Measurements from ENCODE around the gene CHMP4B. TPM values are rescaled to one million over a fixed set of nuclear protein-coding genes. Genes with fewer than 3 reads are reported as not detected.
"Not testable (repeated sequence)": the region's sequence is repeated elsewhere in the genome, so short reads cannot be mapped to it uniquely, and the experiment has no call there.

CHMP4B gene
- total RNA-seq, 2 experiments from 2014 or later: 93.9 to 94.8 TPM

DNA sequence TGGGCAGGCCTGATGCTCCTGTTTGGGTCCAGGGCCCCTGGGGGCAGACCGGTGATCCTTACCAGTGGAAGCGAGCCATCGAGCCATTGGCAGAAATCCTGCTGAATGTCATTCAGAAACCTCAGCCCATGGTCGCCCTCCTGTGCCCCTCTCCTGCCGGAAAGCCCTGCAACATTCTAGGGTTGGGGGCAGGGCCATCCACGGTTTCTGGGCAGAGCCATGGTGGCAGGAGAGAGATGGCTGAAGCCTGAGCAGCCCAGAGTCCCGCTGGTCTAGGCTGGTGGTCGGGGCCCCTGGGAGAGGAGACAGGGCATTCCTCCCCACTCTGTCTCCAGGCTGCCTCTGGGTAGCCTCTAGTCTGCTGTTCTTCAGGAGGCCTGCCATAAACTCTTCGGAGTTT lies 19.6 kb upstream of the CHMP4B start:
- peaks cover 9% of the 10 kb centered on the region for H3K4me1 Mint-ChIP-seq (ENCODE audit: low read depth)
- no peak overlapping the region for H3K4me3 Mint-ChIP-seq
- H3K9me3 Mint-ChIP-seq: no peaks in the 10 kb centered on the region
- CTCF ChIA-PET: interaction anchor here (0.6 to 2.5 kb wide), 24 partner anchors 9 to 339 kb away, joined by 3 to 14 read pairs (median 5); partner anchors contain the start of gene CHMP4B
- no peaks in the 10 kb centered on the region for H3K27me3 Mint-ChIP-seq
- intact Hi-C loops (cut with micrococcal nuclease): no loop called here
- peaks cover 9% of the 10 kb centered on the region for H3K36me3 Mint-ChIP-seq
- DNase-seq: no peak
- POLR2A ChIA-PET: no interaction called here
- H3K27ac Mint-ChIP-seq: no peak overlapping the region

GRCh38 chr20:33791959-33792597 lies 19.1 kb upstream of the CHMP4B start:
- no peak overlapping the region for H3K4me3 Mint-ChIP-seq
- ChIA-PET POLR2A (interaction anchor here (0.6 kb wide), 1 partner anchor 19 kb away, joined by 3 read pairs; no protein-coding TSS in a partner anchor), CTCF (interaction anchor here (0.6 to 2.5 kb wide), 27 partner anchors 9 to 928 kb away, joined by 3 to 14 read pairs (median 5); partner anchors contain the start of gene CHMP4B)
- intact Hi-C loops (cut with micrococcal nuclease): loop anchor here (1.0 kb wide), 1 partner anchor 123 kb away; no protein-coding TSS in a partner anchor
- H3K4me1 Mint-ChIP-seq (ENCODE audit: low read depth): peaks cover 7% of the 10 kb centered on the region
- no peaks in the 10 kb centered on the region for H3K9me3 Mint-ChIP-seq
- H3K27ac Mint-ChIP-seq: no peak overlapping the region
- peaks cover 9% of the 10 kb centered on the region for H3K36me3 Mint-ChIP-seq
- DNase-seq: peak; percentile 60
- H3K27me3 Mint-ChIP-seq: no peaks in the 10 kb centered on the region

DNA sequence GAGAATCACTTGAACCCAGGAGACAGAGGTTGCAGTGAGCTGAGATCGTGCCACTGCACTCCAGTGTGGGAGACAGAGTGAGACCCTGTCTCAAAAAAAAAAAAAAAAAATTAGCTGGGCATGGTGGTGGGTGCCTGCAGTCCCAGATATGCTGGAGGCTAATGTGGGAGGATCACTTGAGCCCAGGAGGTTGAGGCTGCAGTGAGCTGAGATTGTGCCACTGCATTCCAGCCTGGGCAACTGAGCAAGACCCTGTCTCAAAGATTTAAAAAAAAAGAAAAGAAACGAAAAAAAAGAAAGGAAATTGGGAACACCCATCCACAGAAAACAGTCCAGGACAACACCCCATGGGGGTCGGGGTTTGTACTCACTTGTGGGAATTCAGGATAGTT lies 18.6 kb upstream of the CHMP4B start:
- intact Hi-C loops (cut with micrococcal nuclease): loop anchor here (1.0 kb wide), 1 partner anchor 123 kb away; no protein-coding TSS in a partner anchor
- H3K27ac Mint-ChIP-seq; H3K27me3 Mint-ChIP-seq; H3K9me3 Mint-ChIP-seq; H3K36me3 Mint-ChIP-seq; H3K4me3 Mint-ChIP-seq; DNase-seq; H3K4me1 Mint-ChIP-seq (ENCODE audit: low read depth): not testable (repeated sequence)
- ChIA-PET POLR2A (interaction anchor here (0.6 kb wide), 1 partner anchor 18 kb away, joined by 3 read pairs; no protein-coding TSS in a partner anchor), CTCF (interaction anchor here (0.6 to 2.5 kb wide), 23 partner anchors 9 to 927 kb away, joined by 3 to 14 read pairs (median 5); partner anchors contain the start of gene CHMP4B)

DNA sequence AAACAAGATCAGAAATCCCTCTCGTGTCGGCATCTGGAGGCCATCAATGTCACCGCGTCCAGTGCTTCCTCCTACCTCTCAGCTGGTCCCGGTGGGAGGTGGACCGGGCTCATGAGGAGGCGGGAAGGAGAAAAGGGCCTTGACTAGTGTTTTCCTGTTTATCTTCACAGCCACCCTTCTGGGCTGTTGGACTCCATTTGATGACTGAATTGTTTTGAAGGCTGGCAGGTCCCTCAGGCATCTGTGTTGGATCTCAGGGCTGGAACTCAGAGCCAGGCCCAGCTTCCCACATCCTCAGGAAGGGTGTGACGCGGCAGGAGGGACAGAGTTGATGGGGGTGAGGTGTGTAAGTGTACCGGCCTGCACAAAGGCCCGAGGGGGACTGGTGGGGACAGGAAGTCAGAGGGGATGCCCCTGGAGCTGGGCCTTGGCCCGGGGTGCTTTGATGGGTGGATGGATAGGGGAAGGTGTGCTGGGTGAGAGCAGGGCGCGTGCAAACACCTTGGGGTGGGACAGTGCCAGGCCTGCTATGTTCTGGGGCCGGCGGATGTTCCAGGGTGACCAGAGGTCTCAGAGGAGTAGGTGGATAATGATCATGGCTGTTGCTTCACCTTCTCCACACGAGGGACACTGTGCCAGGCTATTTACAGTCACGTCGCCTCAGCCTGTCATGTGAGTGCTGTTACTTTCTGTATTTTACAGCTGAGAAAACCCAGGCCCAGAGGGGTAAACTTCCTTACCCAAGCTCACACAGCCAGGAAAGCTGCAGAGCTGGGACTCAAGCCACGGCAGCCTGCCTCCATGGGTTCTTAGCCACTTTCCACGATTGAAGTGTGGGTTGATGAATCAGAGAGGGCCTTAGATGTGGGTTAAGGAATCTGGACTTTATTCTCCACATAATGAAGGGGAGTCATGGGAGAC lies 17.9 kb upstream of the CHMP4B start:
- no peak overlapping the region for H3K4me3 Mint-ChIP-seq
- intact Hi-C loops (cut with micrococcal nuclease): no loop called here
- peaks cover 9% of the 10 kb centered on the region for H3K36me3 Mint-ChIP-seq
- no peaks in the 10 kb centered on the region for H3K27me3 Mint-ChIP-seq
- H3K4me1 Mint-ChIP-seq (ENCODE audit: low read depth): no peaks in the 10 kb centered on the region
- ChIA-PET POLR2A (no interaction called here), CTCF (interaction anchor here (0.7 to 2.5 kb wide), 18 partner anchors 8 to 338 kb away, joined by 3 to 14 read pairs (median 4); partner anchors contain the start of gene CHMP4B)
- DNase-seq: no peak
- no peak overlapping the region for H3K27ac Mint-ChIP-seq
- no peaks in the 10 kb centered on the region for H3K9me3 Mint-ChIP-seq

DNA sequence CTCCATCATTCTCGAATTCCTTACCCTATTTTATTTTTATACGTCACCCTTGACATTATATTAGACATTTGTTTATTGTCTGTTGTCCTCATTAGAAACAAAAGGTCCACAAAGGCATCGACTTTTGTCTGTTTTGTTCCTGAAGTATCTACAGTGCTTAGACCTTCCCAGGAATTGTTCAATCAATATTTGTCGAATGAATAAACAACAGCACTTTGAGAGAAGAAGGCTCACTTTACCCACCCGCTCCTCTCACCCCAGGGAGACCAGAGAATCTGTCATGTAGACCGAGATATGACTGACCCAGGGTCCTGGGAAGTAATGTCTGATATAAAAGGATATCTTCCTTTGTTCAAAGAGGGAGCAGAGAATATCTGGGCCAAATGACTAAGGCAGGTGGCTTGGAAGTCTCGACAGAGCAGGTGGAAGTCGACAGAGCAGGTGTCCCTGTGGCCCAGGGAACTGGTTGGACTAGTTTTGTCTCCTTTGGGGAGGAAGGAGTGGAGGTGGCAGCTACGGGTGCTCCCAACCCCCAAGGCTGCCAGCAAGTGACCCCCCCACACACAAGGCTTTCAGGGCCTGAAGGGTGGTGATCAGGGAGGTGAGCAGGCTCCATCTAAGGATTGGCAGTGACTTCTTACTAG lies 14.8 kb upstream of the CHMP4B start:
- Mint-ChIP-seq H3K36me3 (no peaks in the 10 kb centered on the region), H3K27ac (no peak overlapping the region), H3K27me3 (no peaks in the 10 kb centered on the region), H3K4me3 (no peak overlapping the region), H3K9me3 (no peaks in the 10 kb centered on the region), H3K4me1 (ENCODE audit: low read depth) (no peaks in the 10 kb centered on the region)
- ChIA-PET POLR2A (no interaction called here), CTCF (no interaction called here)
- intact Hi-C loops (cut with micrococcal nuclease): no loop called here
- DNase-seq: no peak

DNA sequence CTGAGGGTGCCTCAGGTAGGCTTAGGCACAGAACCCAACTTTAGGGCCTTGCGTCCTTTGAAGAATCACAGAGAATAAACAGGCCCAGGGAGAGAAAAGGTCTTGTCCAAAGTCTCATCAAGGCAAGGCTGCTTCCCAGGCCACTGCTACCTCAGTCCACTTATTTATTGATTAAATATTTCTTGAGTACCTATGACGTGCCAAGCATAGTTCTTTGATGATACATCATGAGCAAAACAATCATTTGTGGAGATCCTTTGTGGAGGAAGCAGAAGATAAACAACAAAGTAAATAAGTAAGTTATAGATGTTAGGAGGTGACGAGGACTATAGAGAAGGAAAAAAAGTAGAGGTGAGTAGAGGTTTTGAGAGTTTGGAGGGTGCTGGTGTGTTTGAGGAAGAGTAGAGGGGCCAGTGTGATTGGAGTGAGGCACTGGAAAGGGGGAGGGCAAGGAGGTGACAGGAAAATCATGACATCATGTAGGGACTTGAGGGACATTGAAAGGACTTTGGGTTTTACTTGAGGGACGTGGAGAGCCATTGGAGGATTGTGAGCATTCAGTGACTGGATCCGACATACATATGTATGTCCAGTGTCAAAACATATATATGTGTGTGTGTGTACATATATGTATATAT lies 14.1 kb upstream of the CHMP4B start:
- Mint-ChIP-seq H3K9me3 (no peaks in the 10 kb centered on the region), H3K27me3 (no peaks in the 10 kb centered on the region), H3K36me3 (no peaks in the 10 kb centered on the region), H3K27ac (no peak overlapping the region), H3K4me3 (no peak overlapping the region), H3K4me1 (ENCODE audit: low read depth) (no peaks in the 10 kb centered on the region)
- ChIA-PET POLR2A (no interaction called here), CTCF (no interaction called here)
- intact Hi-C loops (cut with micrococcal nuclease): no loop called here
- no peak for DNase-seq

DNA sequence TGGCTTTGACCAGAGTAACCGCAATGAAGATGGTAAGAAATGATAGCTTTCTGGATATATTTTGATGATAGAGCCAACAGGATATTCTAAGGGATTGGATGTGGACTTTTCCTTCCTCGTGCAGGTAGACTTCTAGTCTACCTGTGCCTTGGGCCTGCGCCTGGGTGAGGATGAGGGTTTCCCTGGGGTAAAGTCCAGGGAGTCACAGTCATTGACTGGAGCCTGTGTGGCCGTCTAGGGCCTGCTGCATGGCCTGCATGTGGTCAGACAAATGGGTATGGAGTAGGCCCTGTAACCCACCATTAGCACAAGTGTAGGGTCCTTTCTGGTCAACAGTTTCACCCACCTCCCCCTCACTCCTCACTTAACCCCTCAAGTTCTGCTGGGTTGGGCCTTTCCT lies 12.7 kb upstream of the CHMP4B start:
- intact Hi-C loops (cut with micrococcal nuclease): no loop called here
- CTCF ChIA-PET: no interaction called here
- H3K9me3 Mint-ChIP-seq: no peaks in the 10 kb centered on the region
- POLR2A ChIA-PET: no interaction called here
- no peak for DNase-seq
- no peaks in the 10 kb centered on the region for H3K36me3 Mint-ChIP-seq
- no peaks in the 10 kb centered on the region for H3K4me1 Mint-ChIP-seq (ENCODE audit: low read depth)
- no peak overlapping the region for H3K4me3 Mint-ChIP-seq
- no peak overlapping the region for H3K27ac Mint-ChIP-seq
- H3K27me3 Mint-ChIP-seq: no peaks in the 10 kb centered on the region

DNA sequence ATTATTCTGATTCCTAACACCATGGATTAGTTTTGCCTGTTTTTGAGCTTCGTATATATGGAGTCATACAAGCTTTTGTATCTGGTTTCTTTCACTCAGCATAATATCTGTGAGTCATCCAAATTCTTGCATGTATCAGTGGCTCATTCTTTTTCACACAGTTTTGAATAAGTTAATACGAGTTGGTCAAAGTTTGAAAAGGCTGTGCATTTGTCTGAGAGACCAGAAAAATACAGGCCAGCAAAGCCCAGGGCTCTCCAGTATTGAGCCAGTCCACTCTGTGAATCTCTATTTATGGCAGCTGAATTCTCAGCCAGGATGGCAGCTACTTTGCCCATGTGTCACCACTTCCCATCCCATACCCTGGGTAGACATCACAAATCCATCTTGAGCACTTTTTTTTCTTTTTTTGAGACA lies 7.2 kb upstream of the CHMP4B start:
- Mint-ChIP-seq H3K4me3 (no peak overlapping the region), H3K4me1 (ENCODE audit: low read depth) (no peaks in the 10 kb centered on the region), H3K36me3 (no peaks in the 10 kb centered on the region), H3K27me3 (no peaks in the 10 kb centered on the region), H3K9me3 (no peaks in the 10 kb centered on the region), H3K27ac (no peak overlapping the region)
- intact Hi-C loops (cut with micrococcal nuclease): no loop called here
- POLR2A ChIA-PET: no interaction called here
- DNase-seq: no peak
- CTCF ChIA-PET: interaction anchor here (1.0 to 1.9 kb wide), 2 partner anchors 12 to 59 kb away, joined by 4 to 8 read pairs; no protein-coding TSS in a partner anchor

DNA sequence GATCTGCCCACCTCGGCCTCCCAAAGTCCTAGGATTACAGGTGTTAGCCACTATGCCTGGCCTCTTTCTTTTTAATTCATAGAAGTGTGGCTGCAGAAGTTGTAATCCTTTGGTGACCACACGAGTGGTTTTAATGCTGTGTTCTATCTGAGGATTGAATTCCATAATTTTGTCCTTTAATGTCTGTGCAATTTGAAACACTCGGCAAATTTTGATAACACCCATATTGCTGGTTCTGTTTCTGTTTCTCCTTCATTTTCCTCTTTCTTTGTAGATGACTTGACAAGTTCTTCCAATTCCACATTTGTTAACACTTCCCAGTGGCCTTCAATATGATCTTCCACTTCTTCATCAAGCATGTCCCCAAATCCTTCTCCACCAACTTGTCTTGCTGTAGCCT lies 2.8 kb upstream of the CHMP4B start:
- intact Hi-C loops (cut with micrococcal nuclease): no loop called here
- Mint-ChIP-seq H3K27ac (no peak overlapping the region), H3K4me3 (no peak overlapping the region), H3K27me3 (no peaks in the 10 kb centered on the region), H3K9me3 (no peaks in the 10 kb centered on the region), H3K4me1 (ENCODE audit: low read depth) (peaks cover 14% of the 10 kb centered on the region), H3K36me3 (peaks cover 14% of the 10 kb centered on the region)
- ChIA-PET CTCF (no interaction called here), POLR2A (no interaction called here)
- no peak for DNase-seq

DNA sequence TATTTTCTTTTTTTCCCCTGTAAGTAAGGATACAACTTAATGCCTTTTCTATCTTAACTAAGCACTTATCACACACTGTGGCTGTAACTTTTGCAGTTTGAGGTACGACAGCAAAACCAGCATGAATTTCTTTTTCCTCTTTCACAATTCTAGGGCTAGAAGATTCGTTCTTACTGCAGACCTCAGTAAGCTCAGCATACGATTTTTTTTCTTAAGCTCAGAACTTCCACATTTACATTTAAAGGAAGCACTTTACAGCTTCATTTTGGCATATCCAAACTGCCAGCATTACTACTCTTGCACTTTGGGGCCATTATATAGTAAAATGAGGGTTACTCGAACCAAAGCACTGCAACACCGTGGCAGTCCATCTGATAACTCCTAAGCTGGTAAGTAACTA lies 889 bp upstream of the CHMP4B start:
- H3K36me3 Mint-ChIP-seq: peaks cover 19% of the 10 kb centered on the region
- H3K4me1 Mint-ChIP-seq (ENCODE audit: low read depth): peaks cover 31% of the 10 kb centered on the region
- no peak overlapping the region for H3K27ac Mint-ChIP-seq
- ChIA-PET POLR2A (interaction anchor here (0.7 to 3.7 kb wide), 4 partner anchors 9 to 302 kb away, joined by 3 to 17 read pairs (median 5); partner anchors contain the start of genes EIF2S2 and RALY), CTCF (interaction anchor here (0.8 to 3.3 kb wide), 4 partner anchors 18 to 303 kb away, joined by 3 to 14 read pairs (median 8); partner anchors contain the start of genes EIF2S2 and ZNF341)
- no peaks in the 10 kb centered on the region for H3K9me3 Mint-ChIP-seq
- DNase-seq: no peak
- no peaks in the 10 kb centered on the region for H3K27me3 Mint-ChIP-seq
- intact Hi-C loops (cut with micrococcal nuclease): loop anchor here (2.0 kb wide), 1 partner anchor 89 kb away; the partner anchor contains the start of gene PXMP4
- no peak overlapping the region for H3K4me3 Mint-ChIP-seq

GRCh38 chr20:33811776-33812151 lies 616 bp downstream of the CHMP4B start:
- H3K4me1 Mint-ChIP-seq (ENCODE audit: low read depth): peaks cover 44% of the 10 kb centered on the region
- DNase-seq: peak; percentile 25
- intact Hi-C loops (cut with micrococcal nuclease): loop anchor here (1.0 to 2.0 kb wide), 5 partner anchors 91 to 492 kb away; partner anchors contain the start of genes AHCY, E2F1, EIF2S2 and PXMP4
- no peaks in the 10 kb centered on the region for H3K9me3 Mint-ChIP-seq
- peak overlapping the region; percentile 98 for H3K4me3 Mint-ChIP-seq
- H3K27me3 Mint-ChIP-seq: no peaks in the 10 kb centered on the region
- peaks cover 24% of the 10 kb centered on the region for H3K36me3 Mint-ChIP-seq
- peak overlapping the region; percentile 91 for H3K27ac Mint-ChIP-seq
- CTCF ChIA-PET: interaction anchor here (0.8 to 3.3 kb wide), 5 partner anchors 9 to 301 kb away, joined by 3 to 14 read pairs (median 4); partner anchors contain the start of gene EIF2S2
- POLR2A ChIA-PET: interaction anchor here (0.6 to 3.7 kb wide), 5 partner anchors 8 to 368 kb away, joined by 3 to 17 read pairs (median 4); partner anchors contain the start of genes EIF2S2, RALY and SNTA1

Data from activated CD4-positive, alpha-beta memory T cell treated with anti-CD3 and anti-CD28 coated beads for 36 hours (primary cell).